GM12864 (cell line): ENCODE data around the gene LRIG1.
"Not testable (repeated sequence)": the region's sequence is repeated elsewhere in the genome, so short reads cannot be mapped to it uniquely, and the experiment has no call there.

Experiments
- DNase-seq: peaks from one replicate; pipeline ENCODE4 v3.0.0-alpha.2; 2011; ENCODE audit warnings: low read depth
- H3K4me3 ChIP-seq: 2 replicates; pipeline ENCODE4 v1.5.1; 2011; ENCODE audit warnings: mild to moderate bottlenecking, low read depth, low read length, control low read depth
- CTCF ChIP-seq: IDR thresholded peaks from 2 replicates; pipeline ENCODE4 v1.5.1; 2011; ENCODE audit warnings: low read depth, mild to moderate bottlenecking, moderate library complexity, low read length, control low read depth, inconsistent platforms; ENCODE audit errors: missing control alignments

LRIG1 gene

GRCh38 chr3:66426135-66426534 lies 74.7 kb downstream of the LRIG1 start:
- no peak for DNase-seq
- H3K4me3 ChIP-seq = no peak overlapping the region
- TF ChIP-seq CTCF = no peak

- no peak for DNase-seq
- no peak for TF ChIP-seq CTCF
- no peak overlapping the region for H3K4me3 ChIP-seq
These were observed 75.2 kb downstream of the LRIG1 start for GRCh38 chr3:66425576-66426114.

- no peak for TF ChIP-seq CTCF
- DNase-seq = no peak
- H3K4me3 ChIP-seq = no peak overlapping the region
These were observed 75.8 kb downstream of the LRIG1 start for GRCh38 chr3:66425032-66425431.

GRCh38 chr3:66423791-66424190 lies 77.0 kb downstream of the LRIG1 start:
- H3K4me3 ChIP-seq = no peak overlapping the region
- no peak for DNase-seq
- no peak for TF ChIP-seq CTCF

- not testable (repeated sequence) for DNase-seq
These were observed 78.9 kb downstream of the LRIG1 start for GRCh38 chr3:66421893-66422292.

GRCh38 chr3:66421144-66421543 lies 79.7 kb downstream of the LRIG1 start:
- H3K4me3 ChIP-seq, DNase-seq: not testable (repeated sequence)

More at GRCh38 chr3:66421893-66422292, 78.9 kb downstream of the LRIG1 start:
- not testable (repeated sequence) for H3K4me3 ChIP-seq

GRCh38 chr3:66419036-66419435 lies 81.8 kb downstream of the LRIG1 start:
- no peak for TF ChIP-seq CTCF

GRCh38 chr3:66418475-66418931 lies 82.3 kb downstream of the LRIG1 start:
- DNase-seq = no peak
- no peak for TF ChIP-seq CTCF
- no peak overlapping the region for H3K4me3 ChIP-seq

More at GRCh38 chr3:66419036-66419435, 81.8 kb downstream of the LRIG1 start:
- no peak for DNase-seq
- H3K4me3 ChIP-seq = no peak overlapping the region
